Activated naive CD8-positive, alpha-beta T cell treated with anti-CD3 and anti-CD28 coated beads for 36 hours (primary cell): Measurements from ENCODE around the gene MED23. TPM values are rescaled to one million over a fixed set of nuclear protein-coding genes. Genes with fewer than 3 reads are reported as not detected.

Experiments
- DNase-seq: peaks from one replicate; pipeline ENCODE4 v3.0.0; 2021
- H3K27ac Mint-ChIP-seq: one replicate; pipeline ENCODE4 v1.8.0; 2022; ENCODE audit warnings: mild to moderate bottlenecking, moderate library complexity, mixed read lengths
- H3K27me3 Mint-ChIP-seq: one replicate; pipeline ENCODE4 v1.8.0; 2022; ENCODE audit warnings: mild to moderate bottlenecking, mixed read lengths
- H3K36me3 Mint-ChIP-seq: one replicate; pipeline ENCODE4 v1.8.0; 2021; ENCODE audit warnings: mild to moderate bottlenecking, mixed read lengths
- H3K4me1 Mint-ChIP-seq: one replicate; pipeline ENCODE4 v1.8.0; 2021; ENCODE audit warnings: mixed read lengths
- H3K4me3 Mint-ChIP-seq: one replicate; pipeline ENCODE4 v1.8.0; 2022; ENCODE audit warnings: mild to moderate bottlenecking, moderate library complexity, mixed read lengths
- H3K9me3 Mint-ChIP-seq: one replicate; pipeline ENCODE4 v1.8.0; 2022; ENCODE audit warnings: mixed read lengths
- total RNA-seq, 2 experiments: library from RNA; stranded (reverse); gene quantifications; one replicate each; pipeline ENCODE4 v1.2.3, GENCODE V29; 2021

The MED23 gene
- 10 to 100 TPM; 20.8 to 20.9 TPM for total RNA-seq

GRCh38 chr6:131627724-131628682 lies at the start of gene MED23:
Gene MED23 (minus strand): TSS chr6:131628242. CDS start chr6:131628049, 193 bp downstream.
- DNase-seq, result peak; percentile 95
- Mint-ChIP-seq H3K27me3 (no peaks in the 10 kb centered on the region), H3K36me3 (peaks cover 2% of the 10 kb centered on the region), H3K27ac (peak within 1 kb of the TSS; percentile 92), H3K9me3 (no peaks in the 10 kb centered on the region), H3K4me3 (peak within 1 kb of the TSS; percentile 98), H3K4me1 (peaks cover 18% of the 10 kb centered on the region)

GRCh38 chr6:131673184-131673583 lies 45.1 kb upstream of the MED23 start:
- H3K27ac Mint-ChIP-seq, result no peak overlapping the region
- H3K4me1 Mint-ChIP-seq, result no peaks in the 10 kb centered on the region
- no peaks in the 10 kb centered on the region for H3K36me3 Mint-ChIP-seq
- H3K27me3 Mint-ChIP-seq, result no peaks in the 10 kb centered on the region
- H3K4me3 Mint-ChIP-seq, result no peak overlapping the region
- no peak for DNase-seq
- no peaks in the 10 kb centered on the region for H3K9me3 Mint-ChIP-seq

GRCh38 chr6:131669891-131670290 lies 41.8 kb upstream of the MED23 start:
- DNase-seq, result no peak
- Mint-ChIP-seq H3K27me3 (no peaks in the 10 kb centered on the region), H3K27ac (no peak overlapping the region), H3K36me3 (no peaks in the 10 kb centered on the region), H3K4me1 (no peaks in the 10 kb centered on the region), H3K4me3 (no peak overlapping the region), H3K9me3 (no peaks in the 10 kb centered on the region)

GRCh38 chr6:131663578-131664165 lies 35.6 kb upstream of the MED23 start:
- Mint-ChIP-seq H3K9me3 (no peaks in the 10 kb centered on the region), H3K27ac (no peak overlapping the region), H3K4me1 (no peaks in the 10 kb centered on the region), H3K36me3 (no peaks in the 10 kb centered on the region), H3K27me3 (no peaks in the 10 kb centered on the region), H3K4me3 (no peak overlapping the region)
- no peak for DNase-seq

- no peak overlapping the region for H3K27ac Mint-ChIP-seq
- no peaks in the 10 kb centered on the region for H3K4me1 Mint-ChIP-seq
- H3K9me3 Mint-ChIP-seq, result no peaks in the 10 kb centered on the region
- H3K4me3 Mint-ChIP-seq, result no peak overlapping the region
- no peaks in the 10 kb centered on the region for H3K36me3 Mint-ChIP-seq
- H3K27me3 Mint-ChIP-seq, result no peaks in the 10 kb centered on the region
- DNase-seq, result no peak
Observed at GRCh38 chr6:131660195-131660594, 32.2 kb upstream of the MED23 start.

GRCh38 chr6:131658287-131658686 lies 30.2 kb upstream of the MED23 start:
- no peak for DNase-seq
- no peaks in the 10 kb centered on the region for H3K27me3 Mint-ChIP-seq
- no peaks in the 10 kb centered on the region for H3K4me1 Mint-ChIP-seq
- H3K4me3 Mint-ChIP-seq, result no peak overlapping the region
- no peak overlapping the region for H3K27ac Mint-ChIP-seq
- no peaks in the 10 kb centered on the region for H3K36me3 Mint-ChIP-seq
- no peaks in the 10 kb centered on the region for H3K9me3 Mint-ChIP-seq

- Mint-ChIP-seq H3K36me3 (no peaks in the 10 kb centered on the region), H3K27ac (no peak overlapping the region), H3K27me3 (no peaks in the 10 kb centered on the region), H3K4me1 (no peaks in the 10 kb centered on the region), H3K4me3 (no peak overlapping the region), H3K9me3 (no peaks in the 10 kb centered on the region)
- DNase-seq, result no peak
Observed at GRCh38 chr6:131657630-131658111, 29.6 kb upstream of the MED23 start.

GRCh38 chr6:131657222-131657621 lies 29.2 kb upstream of the MED23 start:
- Mint-ChIP-seq H3K36me3 (no peaks in the 10 kb centered on the region), H3K27ac (no peak overlapping the region), H3K4me1 (no peaks in the 10 kb centered on the region), H3K4me3 (no peak overlapping the region), H3K9me3 (no peaks in the 10 kb centered on the region), H3K27me3 (no peaks in the 10 kb centered on the region)
- no peak for DNase-seq

GRCh38 chr6:131656667-131657066 lies 28.6 kb upstream of the MED23 start:
- DNase-seq, result no peak
- Mint-ChIP-seq H3K4me1 (no peaks in the 10 kb centered on the region), H3K27ac (no peak overlapping the region), H3K9me3 (no peaks in the 10 kb centered on the region), H3K36me3 (no peaks in the 10 kb centered on the region), H3K4me3 (no peak overlapping the region), H3K27me3 (no peaks in the 10 kb centered on the region)

GRCh38 chr6:131655951-131656350 lies 27.9 kb upstream of the MED23 start:
- no peak for DNase-seq
- no peaks in the 10 kb centered on the region for H3K4me1 Mint-ChIP-seq
- no peaks in the 10 kb centered on the region for H3K27me3 Mint-ChIP-seq
- no peak overlapping the region for H3K4me3 Mint-ChIP-seq
- H3K36me3 Mint-ChIP-seq, result no peaks in the 10 kb centered on the region
- no peak overlapping the region for H3K27ac Mint-ChIP-seq
- H3K9me3 Mint-ChIP-seq, result no peaks in the 10 kb centered on the region

- Mint-ChIP-seq H3K27me3 (no peaks in the 10 kb centered on the region), H3K27ac (no peak overlapping the region), H3K9me3 (no peaks in the 10 kb centered on the region), H3K4me1 (no peaks in the 10 kb centered on the region), H3K4me3 (no peak overlapping the region), H3K36me3 (no peaks in the 10 kb centered on the region)
- no peak for DNase-seq
Observed at GRCh38 chr6:131655387-131655786, 27.3 kb upstream of the MED23 start.

- no peak overlapping the region for H3K4me3 Mint-ChIP-seq
- no peaks in the 10 kb centered on the region for H3K4me1 Mint-ChIP-seq
- no peak overlapping the region for H3K27ac Mint-ChIP-seq
- no peaks in the 10 kb centered on the region for H3K9me3 Mint-ChIP-seq
- no peaks in the 10 kb centered on the region for H3K27me3 Mint-ChIP-seq
- DNase-seq, result no peak
- H3K36me3 Mint-ChIP-seq, result no peaks in the 10 kb centered on the region
Observed at GRCh38 chr6:131654326-131654725, 26.3 kb upstream of the MED23 start.

GRCh38 chr6:131652472-131652871 lies 24.4 kb upstream of the MED23 start:
- H3K4me1 Mint-ChIP-seq, result no peaks in the 10 kb centered on the region
- no peaks in the 10 kb centered on the region for H3K27me3 Mint-ChIP-seq
- H3K4me3 Mint-ChIP-seq, result no peak overlapping the region
- no peak for DNase-seq
- H3K36me3 Mint-ChIP-seq, result no peaks in the 10 kb centered on the region
- no peak overlapping the region for H3K27ac Mint-ChIP-seq
- H3K9me3 Mint-ChIP-seq, result no peaks in the 10 kb centered on the region

- Mint-ChIP-seq H3K27ac (no peak overlapping the region), H3K4me3 (no peak overlapping the region)
Observed at GRCh38 chr6:131651782-131652181, 23.7 kb upstream of the MED23 start.

GRCh38 chr6:131646249-131646670 lies 18.2 kb upstream of the MED23 start:
- Mint-ChIP-seq H3K36me3 (no peaks in the 10 kb centered on the region), H3K27me3 (no peaks in the 10 kb centered on the region), H3K27ac (no peak overlapping the region), H3K9me3 (no peaks in the 10 kb centered on the region), H3K4me3 (no peak overlapping the region), H3K4me1 (no peaks in the 10 kb centered on the region)
- no peak for DNase-seq

More at GRCh38 chr6:131651782-131652181, 23.7 kb upstream of the MED23 start:
- no peaks in the 10 kb centered on the region for H3K9me3 Mint-ChIP-seq
- H3K4me1 Mint-ChIP-seq, result no peaks in the 10 kb centered on the region
- no peaks in the 10 kb centered on the region for H3K27me3 Mint-ChIP-seq
- no peaks in the 10 kb centered on the region for H3K36me3 Mint-ChIP-seq
- no peak for DNase-seq
